HCT116 (cell line): ENCODE measurements around the gene ASS1. TPM values are rescaled to one million over a fixed set of nuclear protein-coding genes. Genes with fewer than 3 reads are reported as not detected.

Source experiments
- ATAC-seq: fragments of 200-7000 bp; cut with Tn5 transposase; 2 replicates; pipeline ENCODE4 v1.9.1; 2020; ENCODE audit warnings: mild to moderate bottlenecking, moderate library complexity
- BruUV-seq: library from RNA; stranded (reverse); fragments of 400-500 nt; replicated peaks from 2 replicates; lab custom pipeline; 2021; lab: Mats Ljungman, UMichigan
- CTCF ChIA-PET: fragments of 300-600 bp; sonication (Branson Sonifier 250); formaldehyde crosslinking; loops from one replicate; lab custom pipeline; 2021; ENCODE audit warnings: antibody characterized with exemption; lab: Charles Lee
- POLR2A ChIA-PET: fragments of 300-600, 350-600 bp; sonication (Branson Sonifier 250); formaldehyde crosslinking; loops from one replicate; lab custom pipeline; 2021; ENCODE audit warnings: antibody characterized with exemption; lab: Charles Lee
- RAD21 ChIA-PET, 2 experiments: fragments of 300-600 bp; sonication (Branson Sonifier 250); formaldehyde crosslinking; loops; one replicate each; lab custom pipeline; 2023; ENCODE audit warnings: low total read pairs in 2 of 2; ENCODE audit not compliant: uncharacterized antibody in 2 of 2, unreplicated experiment in 2 of 2, low non-redundant PET in 1 of 2; lab: Charles Lee
- DNase-seq: peaks from one replicate; pipeline ENCODE4 v3.0.0-alpha.2; 2010; ENCODE audit warnings: low read depth, low spot score
- H2AFZ ChIP-seq: fragments of 200-600 bp; shearing (Covaris generic), sonication (generic); 2 replicates; pipeline ENCODE4 v1.6.1; 2017; ENCODE audit warnings: low read depth, mixed run types, mixed read lengths, antibody characterized with exemption, low read length; ENCODE audit not compliant: poor library complexity, severe bottlenecking
- H3K27ac ChIP-seq: 2 replicates; pipeline ENCODE4 v1.5.1; 2012; ENCODE audit warnings: low read depth, low read length
- H3K27me3 ChIP-seq: fragments of 200-600 bp; sonication (generic); 2 replicates; pipeline ENCODE4 v1.6.1; 2016; ENCODE audit warnings: mixed run types, low read length, mixed read lengths; ENCODE audit not compliant: insufficient read depth
- H3K36me3 ChIP-seq, 2 experiments: fragments of 200-500 bp in 1 of 2; fragments of 200-600 bp in 1 of 2; sonication (Bioruptor generic) in 1 of 2; sonication (generic) in 1 of 2; 2 replicates each; pipeline versions ENCODE4 v1.5.1 to v1.6.1; 2014 to 2016; ENCODE audit warnings: low read length in 2 of 2, inconsistent platforms in 1 of 2, mixed read lengths in 1 of 2, mixed run types in 1 of 2; ENCODE audit not compliant: insufficient read depth in 2 of 2, control insufficient read depth in 1 of 2
- H3K4me1 ChIP-seq, 2 experiments: fragments of 200-600 bp in 1 of 2; sonication (generic) in 1 of 2; 2 replicates each; pipeline versions ENCODE4 v1.5.1 to v1.6.1; 2012 to 2017; ENCODE audit warnings: low read length in 2 of 2, inconsistent platforms in 1 of 2, mild to moderate bottlenecking in 1 of 2, mixed read lengths in 1 of 2, mixed run types in 1 of 2, moderate library complexity in 1 of 2; ENCODE audit not compliant: insufficient read depth in 2 of 2, control insufficient read depth in 1 of 2
- H3K4me2 ChIP-seq: fragments of 200-600 bp; sonication (generic); 2 replicates; pipeline ENCODE4 v1.6.1; 2017; ENCODE audit warnings: mixed run types, low read length, mixed read lengths
- H3K4me3 ChIP-seq, 2 experiments: fragments of 200-600 bp in 1 of 2; sonication (generic) in 1 of 2; replicated peaks in 1 of 2; 2 replicates each; pipeline ENCODE4 v1.5.1; 2011 to 2016; ENCODE audit warnings: low read length in 2 of 2, control low read depth in 1 of 2, low read depth in 1 of 2, mild to moderate bottlenecking in 1 of 2, mixed read lengths in 1 of 2, mixed run types in 1 of 2
- H3K79me2 ChIP-seq: fragments of 200-600 bp; sonication (generic); 2 replicates; pipeline ENCODE4 v1.6.1; 2017; ENCODE audit warnings: mild to moderate bottlenecking, mixed run types, low read length, moderate library complexity, mixed read lengths; ENCODE audit not compliant: insufficient read depth
- H3K9ac ChIP-seq: fragments of 200-600 bp; sonication (generic); 2 replicates; pipeline ENCODE4 v1.6.1; 2016; ENCODE audit warnings: low read length, mixed read lengths
- H3K9me2 ChIP-seq: fragments of 200-600 bp; sonication (generic), shearing (Covaris generic); 2 replicates; pipeline ENCODE4 v1.6.1; 2017; ENCODE audit warnings: mixed run types, mild to moderate bottlenecking, moderate library complexity; ENCODE audit not compliant: insufficient read depth
- H3K9me3 ChIP-seq, 2 experiments: fragments of 200-500 bp in 1 of 2; fragments of 200-600 bp in 1 of 2; sonication (Bioruptor generic) in 1 of 2; sonication (generic) in 1 of 2; 2 replicates each; pipeline ENCODE4 v1.6.1; 2014 to 2017; ENCODE audit warnings: low read length in 2 of 2, mixed read lengths in 2 of 2, inconsistent platforms in 1 of 2, low read depth in 1 of 2, mild to moderate bottlenecking in 1 of 2, mixed run types in 1 of 2, moderate library complexity in 1 of 2; ENCODE audit not compliant: control insufficient read depth in 1 of 2, insufficient read depth in 1 of 2
- H4K20me1 ChIP-seq: fragments of 200-600 bp; sonication (generic), shearing (Covaris generic); 2 replicates; pipeline ENCODE4 v1.6.1; 2017; ENCODE audit warnings: mixed run types, mild to moderate bottlenecking, moderate library complexity; ENCODE audit not compliant: insufficient read depth
- ATF3 ChIP-seq: IDR thresholded peaks from 2 replicates; pipeline ENCODE4 v1.6.1; 2012
- CEBPB ChIP-seq: IDR thresholded peaks from 2 replicates; pipeline ENCODE4 v1.6.1; 2012; ENCODE audit warnings: low read depth
- CTCF ChIP-seq, 3 experiments: fragments of 200-600 bp in 1 of 3; sonication (generic) in 1 of 3; IDR thresholded peaks in 2 of 3; conservative IDR thresholded peaks in 1 of 3; 2 replicates each; pipeline ENCODE4 v1.5.1; 2012 to 2017; ENCODE audit warnings: low read depth in 2 of 3, low read length in 2 of 3, antibody characterized with exemption in 1 of 3, borderline replicate concordance in 1 of 3, control low read depth in 1 of 3, mild to moderate bottlenecking in 1 of 3, mixed read lengths in 1 of 3, mixed run types in 1 of 3, moderate library complexity in 1 of 3; ENCODE audit not compliant: insufficient read depth in 1 of 3
- ELF1 ChIP-seq: IDR thresholded peaks from 2 replicates; pipeline ENCODE4 v1.6.1; 2012; ENCODE audit warnings: low read depth, borderline replicate concordance
- EZH2 ChIP-seq: fragments of 200-600 bp; sonication (generic); IDR thresholded peaks from 2 replicates; pipeline ENCODE4 v1.6.1; 2017; ENCODE audit warnings: antibody characterized with exemption, mixed run types
- EZH2phosphoT487 ChIP-seq: fragments of 200-600 bp; IDR thresholded peaks from 2 replicates; pipeline ENCODE4 v1.6.1; 2018; ENCODE audit warnings: antibody characterized with exemption, borderline replicate concordance
- JUND ChIP-seq: IDR thresholded peaks from 2 replicates; pipeline ENCODE4 v1.6.1; 2012
- POLR2AphosphoS5 ChIP-seq: IDR thresholded peaks from 2 replicates; pipeline ENCODE4 v1.6.1; 2011; ENCODE audit warnings: mild to moderate bottlenecking, low read depth, low read length, moderate library complexity
- RAD21 ChIP-seq: IDR thresholded peaks from 2 replicates; pipeline ENCODE4 v1.6.1; 2012; ENCODE audit warnings: low read depth, mild to moderate bottlenecking
- SIN3A ChIP-seq: IDR thresholded peaks from 2 replicates; pipeline ENCODE4 v1.6.1; 2012; ENCODE audit warnings: low read depth
- SP1 ChIP-seq: IDR thresholded peaks from 2 replicates; pipeline ENCODE4 v1.6.1; 2012; ENCODE audit warnings: low read depth
- SRF ChIP-seq: IDR thresholded peaks from 2 replicates; pipeline ENCODE4 v1.6.1; 2012; ENCODE audit warnings: low read depth
- TCF7L2 ChIP-seq: IDR thresholded peaks from 2 replicates; pipeline ENCODE4 v1.7.0; 2011; ENCODE audit warnings: borderline replicate concordance, inconsistent platforms; ENCODE audit not compliant: insufficient read depth, insufficient read length; ENCODE audit errors: extremely low read depth
- YY1 ChIP-seq: IDR thresholded peaks from 2 replicates; pipeline ENCODE4 v1.6.1; 2011; ENCODE audit warnings: low read length, low read depth, moderate library complexity, mild to moderate bottlenecking; ENCODE audit not compliant: insufficient replicate concordance; ENCODE audit errors: extremely low read depth
- ZNF274 ChIP-seq: fragments of 200-500 bp; sonication (Bioruptor generic); IDR thresholded peaks from 2 replicates; pipeline ENCODE4 v1.6.1; 2014; ENCODE audit warnings: mild to moderate bottlenecking, low read depth, low read length, inconsistent platforms
- intact Hi-C: fragments of 100-400 bp; cut with micrococcal nuclease; formaldehyde crosslinking; loops from 2 replicates; pipeline ENCODE4 v1.10.0; 2022
- total RNA-seq: library from RNA; stranded (reverse); gene quantifications from one replicate; pipeline ENCODE4 v1.2.1, GENCODE V29; 2021; ENCODE audit not compliant: unreplicated experiment
- TF ChIP-seq, protein P1 (sequence below): IDR thresholded peaks from 2 replicates; pipeline ENCODE4 v1.6.1; 2012
- TF ChIP-seq, protein P2 (sequence below): IDR thresholded peaks from 2 replicates; pipeline ENCODE4 v1.6.1; 2011; ENCODE audit warnings: mild to moderate bottlenecking, low read length, moderate library complexity; ENCODE audit not compliant: insufficient replicate concordance; ENCODE audit errors: extremely low read depth
- TF ChIP-seq, protein P3 (sequence below): IDR thresholded peaks from 2 replicates; pipeline ENCODE4 v1.6.1; 2012; ENCODE audit warnings: low read depth

The ASS1 gene
- total RNA-seq, 1 experiment from 2014 or later, result 92.6 TPM

GRCh38 chr9:130443456-130443801, 1.3 kb upstream of the ASS1 start:
- ATAC-seq, result no peak
- H3K27ac ChIP-seq, result no peak overlapping the region
- POLR2A ChIA-PET, result no interaction called here
- no peak overlapping the region for H3K4me2 ChIP-seq
- no peaks in the 10 kb centered on the region for H3K9me2 ChIP-seq
- no peak overlapping the region for H3K4me3 ChIP-seq
- DNase-seq, result no peak
- H3K79me2 ChIP-seq, result no peaks in the 10 kb centered on the region
- no peaks in the 10 kb centered on the region for H3K27me3 ChIP-seq
- no peak for TF ChIP-seq JUND
- TF ChIP-seq ZNF274, result no peak
- no peak for TF ChIP-seq ELF1
- TF ChIP-seq EZH2, result no peak
- no peak for TF ChIP-seq CEBPB
- no peak for TF ChIP-seq CTCF (IDR thresholded peaks at IDR 0.05 in 2 of 3, conservative IDR thresholded peaks at IDR 0.05 in 1 of 3; ENCODE audit: borderline replicate concordance in 1 of 3, insufficient read depth in 1 of 3, low read depth in 2 of 3, low read length in 2 of 3)
- TF ChIP-seq, protein P1, sequence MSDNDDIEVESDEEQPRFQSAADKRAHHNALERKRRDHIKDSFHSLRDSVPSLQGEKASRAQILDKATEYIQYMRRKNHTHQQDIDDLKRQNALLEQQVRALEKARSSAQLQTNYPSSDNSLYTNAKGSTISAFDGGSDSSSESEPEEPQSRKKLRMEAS, result no peak
- TF ChIP-seq, protein P2, sequence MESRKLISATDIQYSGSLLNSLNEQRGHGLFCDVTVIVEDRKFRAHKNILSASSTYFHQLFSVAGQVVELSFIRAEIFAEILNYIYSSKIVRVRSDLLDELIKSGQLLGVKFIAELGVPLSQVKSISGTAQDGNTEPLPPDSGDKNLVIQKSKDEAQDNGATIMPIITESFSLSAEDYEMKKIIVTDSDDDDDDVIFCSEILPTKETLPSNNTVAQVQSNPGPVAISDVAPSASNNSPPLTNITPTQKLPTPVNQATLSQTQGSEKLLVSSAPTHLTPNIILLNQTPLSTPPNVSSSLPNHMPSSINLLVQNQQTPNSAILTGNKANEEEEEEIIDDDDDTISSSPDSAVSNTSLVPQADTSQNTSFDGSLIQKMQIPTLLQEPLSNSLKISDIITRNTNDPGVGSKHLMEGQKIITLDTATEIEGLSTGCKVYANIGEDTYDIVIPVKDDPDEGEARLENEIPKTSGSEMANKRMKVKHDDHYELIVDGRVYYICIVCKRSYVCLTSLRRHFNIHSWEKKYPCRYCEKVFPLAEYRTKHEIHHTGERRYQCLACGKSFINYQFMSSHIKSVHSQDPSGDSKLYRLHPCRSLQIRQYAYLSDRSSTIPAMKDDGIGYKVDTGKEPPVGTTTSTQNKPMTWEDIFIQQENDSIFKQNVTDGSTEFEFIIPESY, result no peak
- TF ChIP-seq SP1, result no peak
- no peak for TF ChIP-seq SIN3A
- TF ChIP-seq POLR2AphosphoS5, result no peak
- TF ChIP-seq SRF, result no peak
- TF ChIP-seq TCF7L2, result no peak
- no peak for TF ChIP-seq ATF3
- TF ChIP-seq, protein P3, sequence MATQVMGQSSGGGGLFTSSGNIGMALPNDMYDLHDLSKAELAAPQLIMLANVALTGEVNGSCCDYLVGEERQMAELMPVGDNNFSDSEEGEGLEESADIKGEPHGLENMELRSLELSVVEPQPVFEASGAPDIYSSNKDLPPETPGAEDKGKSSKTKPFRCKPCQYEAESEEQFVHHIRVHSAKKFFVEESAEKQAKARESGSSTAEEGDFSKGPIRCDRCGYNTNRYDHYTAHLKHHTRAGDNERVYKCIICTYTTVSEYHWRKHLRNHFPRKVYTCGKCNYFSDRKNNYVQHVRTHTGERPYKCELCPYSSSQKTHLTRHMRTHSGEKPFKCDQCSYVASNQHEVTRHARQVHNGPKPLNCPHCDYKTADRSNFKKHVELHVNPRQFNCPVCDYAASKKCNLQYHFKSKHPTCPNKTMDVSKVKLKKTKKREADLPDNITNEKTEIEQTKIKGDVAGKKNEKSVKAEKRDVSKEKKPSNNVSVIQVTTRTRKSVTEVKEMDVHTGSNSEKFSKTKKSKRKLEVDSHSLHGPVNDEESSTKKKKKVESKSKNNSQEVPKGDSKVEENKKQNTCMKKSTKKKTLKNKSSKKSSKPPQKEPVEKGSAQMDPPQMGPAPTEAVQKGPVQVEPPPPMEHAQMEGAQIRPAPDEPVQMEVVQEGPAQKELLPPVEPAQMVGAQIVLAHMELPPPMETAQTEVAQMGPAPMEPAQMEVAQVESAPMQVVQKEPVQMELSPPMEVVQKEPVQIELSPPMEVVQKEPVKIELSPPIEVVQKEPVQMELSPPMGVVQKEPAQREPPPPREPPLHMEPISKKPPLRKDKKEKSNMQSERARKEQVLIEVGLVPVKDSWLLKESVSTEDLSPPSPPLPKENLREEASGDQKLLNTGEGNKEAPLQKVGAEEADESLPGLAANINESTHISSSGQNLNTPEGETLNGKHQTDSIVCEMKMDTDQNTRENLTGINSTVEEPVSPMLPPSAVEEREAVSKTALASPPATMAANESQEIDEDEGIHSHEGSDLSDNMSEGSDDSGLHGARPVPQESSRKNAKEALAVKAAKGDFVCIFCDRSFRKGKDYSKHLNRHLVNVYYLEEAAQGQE, result no peak
- TF ChIP-seq YY1, result no peak
- TF ChIP-seq RAD21, result no peak
- no peak for TF ChIP-seq EZH2phosphoT487
- peaks cover 23 to 27% of the 10 kb centered on the region in 2 experiments for H3K4me1 ChIP-seq
- CTCF ChIA-PET, result no interaction called here
- H2AFZ ChIP-seq, result no peak overlapping the region
- no peaks in the 10 kb centered on the region for H3K9me3 ChIP-seq
- RAD21 ChIA-PET, result no interaction called here
- H4K20me1 ChIP-seq, result no peaks in the 10 kb centered on the region
- no peaks in the 10 kb centered on the region for H3K36me3 ChIP-seq
- BruUV-seq, result no TSS peak
- no peak overlapping the region for H3K9ac ChIP-seq
- intact Hi-C loops, result no loop called here
